Peyer's patch (tissue), 4 donors: ENCODE results near the gene ZNF213.

Source experiments
- CTCF ChIP-seq, 6 experiments: fragments of 450-650 bp in 4 of 6; fragments of 200-600 bp in 2 of 6; sonication (generic) in 1 of 6; IDR thresholded peaks; one replicate each; pipeline ENCODE4 v1.5.1; 2017 to 2019; ENCODE audit warnings: antibody characterized with exemption in 6 of 6, mild to moderate bottlenecking in 3 of 6, moderate library complexity in 1 of 6
- POLR2A ChIP-seq, 2 donors: fragments of 450-650 bp; IDR thresholded peaks; one replicate each; pipeline ENCODE4 v1.5.1; 2017; ENCODE audit warnings: antibody characterized with exemption in 2 of 2, mild to moderate bottlenecking in 2 of 2, moderate library complexity in 2 of 2

DNA sequence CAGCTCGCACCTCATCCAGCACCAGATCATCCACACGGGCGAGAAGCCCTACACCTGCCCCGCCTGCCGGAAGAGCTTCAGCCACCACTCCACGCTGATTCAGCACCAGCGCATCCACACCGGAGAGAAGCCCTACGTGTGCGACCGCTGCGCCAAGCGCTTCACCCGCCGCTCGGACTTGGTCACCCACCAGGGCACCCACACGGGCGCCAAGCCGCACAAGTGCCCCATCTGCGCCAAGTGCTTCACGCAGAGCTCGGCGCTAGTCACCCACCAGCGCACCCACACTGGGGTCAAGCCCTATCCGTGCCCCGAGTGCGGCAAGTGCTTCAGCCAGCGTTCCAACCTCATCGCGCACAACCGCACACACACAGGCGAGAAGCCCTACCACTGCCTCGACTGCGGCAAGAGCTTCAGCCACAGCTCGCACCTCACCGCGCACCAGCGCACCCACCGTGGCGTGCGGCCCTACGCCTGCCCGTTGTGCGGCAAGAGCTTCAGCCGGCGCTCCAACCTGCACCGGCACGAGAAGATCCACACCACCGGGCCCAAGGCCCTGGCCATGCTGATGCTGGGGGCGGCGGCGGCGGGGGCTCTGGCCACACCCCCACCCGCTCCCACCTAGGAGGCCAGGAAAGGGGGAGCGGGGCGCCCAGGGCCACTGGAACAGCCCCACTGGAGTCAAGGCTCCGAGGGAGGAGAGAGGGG lies 15.0 kb upstream of the ZNF213 start:
- TF ChIP-seq CTCF (IDR thresholded peaks at IDR 0.05) (no peak), POLR2A (IDR thresholded peaks at IDR 0.05) (no peak)
